Measurements from ENCODE around the gene HSD11B2. TPM values are rescaled to one million over a fixed set of nuclear protein-coding genes. Genes with fewer than 3 reads are reported as not detected.

HSD11B2 gene
- total and polyA plus RNA-seq, 2 of the 8 experiments (the other 6 are each of a cell fraction or from before 2014, with no cell fraction given), result 28.7 to 32.9 TPM

GRCh38 chr16:67389911-67390815 is 40.8 kb upstream of the HSD11B2 start (continued):
- no peak for TF ChIP-seq POLR2A (IDR thresholded peaks at IDR 0.05; ENCODE audit: control extremely low read depth in 1 of 2, low read depth in 2 of 2, low read length in 2 of 2)
- TF ChIP-seq NRF1 (IDR thresholded peaks at IDR 0.05; ENCODE audit: low read depth, low read length), result no peak
- TF ChIP-seq CBX5 (IDR thresholded peaks at IDR 0.05; ENCODE audit: low read depth, low read length), result no peak
- no peak for TF ChIP-seq ATF3 (IDR thresholded peaks at IDR 0.05; ENCODE audit: insufficient read depth, low read depth, low read length)
- no peak for TF ChIP-seq SIX5 (IDR thresholded peaks at IDR 0.05; ENCODE audit: low read depth, low read length)
- no peak for TF ChIP-seq GABPA (IDR thresholded peaks at IDR 0.05; ENCODE audit: borderline replicate concordance, insufficient read depth, low read length)
- no peak for TF ChIP-seq JUN (IDR thresholded peaks at IDR 0.05; ENCODE audit: low read depth, low read length)
- TF ChIP-seq POLR2AphosphoS5 (IDR thresholded peaks at IDR 0.05; ENCODE audit: low read depth, low read length), result no peak
- no peak for TF ChIP-seq RAD21 (IDR thresholded peaks at IDR 0.05 in 1 of 2, conservative IDR thresholded peaks at IDR 0.05 in 1 of 2; ENCODE audit: low read depth in 2 of 2, low read length in 2 of 2)
- no peak for TF ChIP-seq EGR1 (IDR thresholded peaks at IDR 0.05; ENCODE audit: borderline replicate concordance, low read depth, low read length)
- no peak for TF ChIP-seq CHD2 (IDR thresholded peaks at IDR 0.05; ENCODE audit: low read length)
